HFF-Myc (cell line): ENCODE data around the gene HNF4A.

Experiments used
- DNase-seq: peaks from one replicate; pipeline ENCODE4 v3.0.0-alpha.2; 2011; ENCODE audit warnings: low read depth; ENCODE audit errors: extremely low read depth
- H3K4me3 ChIP-seq: replicated peaks from 2 replicates; pipeline ENCODE4 v1.5.1; 2011; ENCODE audit warnings: low read depth, mild to moderate bottlenecking, control low read depth, low read length
- CTCF ChIP-seq: IDR thresholded peaks from 2 replicates; pipeline ENCODE4 v1.5.1; 2012; ENCODE audit warnings: mild to moderate bottlenecking, low read depth, low read length, control low read depth; ENCODE audit errors: missing control alignments

Gene HNF4A

GRCh38 chr20:44433751-44434538, 78.4 kb downstream of the HNF4A start:
- no peak for DNase-seq
- no peak for TF ChIP-seq CTCF
- H3K4me3 ChIP-seq: no peak overlapping the region

GRCh38 chr20:44435630-44436335, 80.3 kb downstream of the HNF4A start:
- DNase-seq: no peak
- TF ChIP-seq CTCF: no peak
- no peak overlapping the region for H3K4me3 ChIP-seq

GRCh38 chr20:44436393-44436792, 80.9 kb downstream of the HNF4A start:
- no peak overlapping the region for H3K4me3 ChIP-seq
- TF ChIP-seq CTCF: no peak
- DNase-seq: no peak

GRCh38 chr20:44437497-44437896, 82.0 kb downstream of the HNF4A start:
- no peak for TF ChIP-seq CTCF
- H3K4me3 ChIP-seq: no peak overlapping the region
- no peak for DNase-seq

GRCh38 chr20:44438782-44439181, 83.3 kb downstream of the HNF4A start:
- no peak for DNase-seq
- no peak for TF ChIP-seq CTCF
- no peak overlapping the region for H3K4me3 ChIP-seq

GRCh38 chr20:44439318-44439717, 83.8 kb downstream of the HNF4A start:
- H3K4me3 ChIP-seq: no peak overlapping the region
- TF ChIP-seq CTCF: no peak
- DNase-seq: no peak
